Transverse colon (tissue), 4 donors: Measurements from ENCODE around the gene STAM. TPM values are rescaled to one million over a fixed set of nuclear protein-coding genes. Genes with fewer than 3 reads are reported as not detected.

Experiments
- DNase-seq: peaks from one replicate; pipeline ENCODE4 v3.0.0-alpha.2; 2019
- H3K27ac ChIP-seq, 4 donors: fragments of 200-600 bp; sonication (generic); 2 replicates each; pipeline ENCODE4 v1.5.1; 2016 to 2018; ENCODE audit warnings: inconsistent platforms in 4 of 4
- H3K27me3 ChIP-seq: fragments of 200-600 bp; sonication (generic); 2 replicates; pipeline ENCODE4 v1.5.1; 2017; ENCODE audit warnings: inconsistent platforms
- H3K36me3 ChIP-seq, 4 donors: fragments of 200-600 bp; sonication (generic); 2 replicates each; pipeline ENCODE4 v1.5.1; 2017 to 2019; ENCODE audit warnings: inconsistent platforms in 4 of 4
- H3K4me1 ChIP-seq, 4 donors: fragments of 200-600 bp; sonication (generic); 2 replicates each; pipeline ENCODE4 v1.5.1; 2017 to 2020; ENCODE audit warnings: inconsistent platforms in 4 of 4
- H3K4me3 ChIP-seq, 4 donors: fragments of 200-600 bp; sonication (generic); 1 replicate in 1 of 4; 2 replicates in 3 of 4; pipeline versions ENCODE4 v1.5.1 to v1.6.1; 2017 to 2019; ENCODE audit warnings: inconsistent platforms in 4 of 4
- H3K9me3 ChIP-seq, 2 donors: fragments of 200-600 bp; sonication (generic); 2 replicates each; pipeline ENCODE4 v1.5.1; 2017 to 2019; ENCODE audit warnings: inconsistent platforms in 2 of 2
- CTCF ChIP-seq, 5 experiments: fragments of 200-600 bp in 3 of 5; fragments of 450-650 bp in 2 of 5; sonication (generic) in 3 of 5; IDR thresholded peaks; 1 replicate in 2 of 5; 2 replicates in 3 of 5; pipeline ENCODE4 v1.5.1; 2016 to 2017; ENCODE audit warnings: antibody characterized with exemption in 5 of 5, inconsistent platforms in 3 of 5, mild to moderate bottlenecking in 2 of 5, moderate library complexity in 1 of 5
- EP300 ChIP-seq: sonication (generic); formaldehyde crosslinking; IDR thresholded peaks from one replicate; pipeline ENCODE4 v1.6.1; 2017; ENCODE audit warnings: antibody characterized with exemption, low read depth
- POLR2A ChIP-seq: fragments of 450-650 bp; IDR thresholded peaks from one replicate; pipeline ENCODE4 v1.6.1; 2016; ENCODE audit warnings: antibody characterized with exemption, mild to moderate bottlenecking, moderate library complexity
- POLR2AphosphoS5 ChIP-seq, 3 donors: sonication (generic); formaldehyde crosslinking; IDR thresholded peaks; one replicate each; pipeline ENCODE4 v1.6.1; 2016; ENCODE audit warnings: antibody characterized with exemption in 3 of 3
- WGBS, 2 donors: methylation state at CpG; one replicate each; pipeline ENCODE4 v1.1.5; 2018; ENCODE audit warnings: low coverage in 1 of 2; 5-methylcytosine and 5-hydroxymethylcytosine counted together
- in situ Hi-C, 4 donors: fragments of 200-750 bp; cut with MboI; loops; one replicate each; pipeline versions ENCODE4 v1.15.0 to v1.15.1; 2017; ENCODE audit warnings: low sequenced_read_pairs in 3 of 4, low pct_ligation_motif_present in 1 of 4, low pct_unique_long_range_greater_than_20kb in 1 of 4
- intact Hi-C: fragments of 100-400 bp; cut with DNase I; formaldehyde crosslinking; loops from one replicate; pipeline ENCODE4 v1.15.1; 2023; ENCODE audit warnings: low total_unique reads
- total RNA-seq, 4 donors: library from RNA; depleted of rRNA; stranded (reverse); fragments of >200 nt; gene quantifications; one replicate each; pipeline ENCODE4 v1.1.0, GENCODE V29; 2016

Gene STAM
- total RNA-seq, 4 donors from 2014 or later = 1.9 to 18.4 (median 9.3) TPM

- intact Hi-C loops = no loop called here
- DNase-seq = peak; percentile 68
- no peaks in the 10 kb centered on the region for H3K36me3 ChIP-seq
- H3K4me3 ChIP-seq = peak overlapping the region; percentile 80 to 94 (median 82)
- no peaks in the 10 kb centered on the region for H3K9me3 ChIP-seq
- TF ChIP-seq CTCF (IDR thresholded peaks at IDR 0.05) (no peak), EP300 (no peak), POLR2AphosphoS5 (IDR thresholded peaks at IDR 0.05) (no peak), POLR2A (no peak)
- peaks cover 0 to 8% (median 6%) of the 10 kb centered on the region in 4 donors for H3K4me1 ChIP-seq
- in situ Hi-C loops = loop anchor here in 3 of 4 donors (25.0 kb wide), 4 partner anchors 246 to 621 kb away; no protein-coding TSS in a partner anchor
- peak overlapping the region; percentile 84 to 93 (median 91) for H3K27ac ChIP-seq
- WGBS, 2 donors = 4 to 20% methylated on average over 1 to 24 of the region's 48 CpGs
- H3K27me3 ChIP-seq = peaks cover 22% of the 10 kb centered on the region
Observed at GRCh38 chr10:17616403-17617030, 27.4 kb upstream of the STAM start.

GRCh38 chr10:17617031-17617911 is 26.7 kb upstream of the STAM start, which contains the start of gene HACD1:
Gene HACD1 (minus strand): TSS chr10:17617374. CDS start chr10:17617339, 35 bp downstream.
- Histone ChIP-seq H3K9me3 (no peaks in the 10 kb centered on the region), H3K27ac (peak within 1 kb of the TSS; percentile 84 to 93 (median 91)), H3K36me3 (no peaks in the 10 kb centered on the region), H3K27me3 (peaks cover 22% of the 10 kb centered on the region), H3K4me3 (peak within 1 kb of the TSS; percentile 80 to 94 (median 82)), H3K4me1 (peaks cover 0 to 8% (median 6%) of the 10 kb centered on the region in 4 donors)
- intact Hi-C loops = no loop called here
- 0% methylated on average over 61 of the region's 92 CpGs; no CpG with 5 or more reads in 1 of the 2 donors for WGBS, 2 donors
- in situ Hi-C loops = loop anchor here in 3 of 4 donors (25.0 kb wide), 4 partner anchors 245 to 620 kb away; no protein-coding TSS in a partner anchor
- TF ChIP-seq POLR2AphosphoS5 (IDR thresholded peaks at IDR 0.05) (peak in 2 of 3 donors; percentile 51 to 65), CTCF (IDR thresholded peaks at IDR 0.05) (peak in 2 of 5 experiments; percentile 12 to 13), EP300 (no peak), POLR2A (peak; percentile 35)
- DNase-seq = peak; percentile 73

GRCh38 chr10:17622061-17622460 is 21.9 kb upstream of the STAM start:
- 71 to 76% methylated on average over 8 of the region's 8 CpGs for WGBS, 2 donors
- Histone ChIP-seq H3K27me3 (peaks cover 22% of the 10 kb centered on the region), H3K27ac (no peak overlapping the region), H3K36me3 (no peaks in the 10 kb centered on the region), H3K4me1 (peaks cover 0 to 8% (median 6%) of the 10 kb centered on the region in 4 donors), H3K4me3 (no peak overlapping the region), H3K9me3 (no peaks in the 10 kb centered on the region)
- DNase-seq = no peak
- intact Hi-C loops = no loop called here
- TF ChIP-seq POLR2A (no peak), CTCF (IDR thresholded peaks at IDR 0.05) (no peak), POLR2AphosphoS5 (IDR thresholded peaks at IDR 0.05) (no peak), EP300 (no peak)
- in situ Hi-C loops = loop anchor here in 3 of 4 donors (25.0 kb wide), 4 partner anchors 240 to 615 kb away; no protein-coding TSS in a partner anchor

GRCh38 chr10:17624996-17625395 is 19.0 kb upstream of the STAM start:
- in situ Hi-C loops = loop anchor here (25.0 kb wide), 5 partner anchors 237 to 813 kb away; partner anchors contain the start of gene RSU1 (in 1 of the 4)
- Histone ChIP-seq H3K4me1 (no peaks in the 10 kb centered on the region), H3K27ac (no peak overlapping the region), H3K9me3 (no peaks in the 10 kb centered on the region), H3K4me3 (no peak overlapping the region), H3K27me3 (peaks cover 5% of the 10 kb centered on the region), H3K36me3 (no peaks in the 10 kb centered on the region)
- TF ChIP-seq POLR2AphosphoS5 (IDR thresholded peaks at IDR 0.05) = no peak
- TF ChIP-seq EP300 = no peak
- no peak for TF ChIP-seq CTCF (IDR thresholded peaks at IDR 0.05)
- TF ChIP-seq POLR2A = no peak
- intact Hi-C loops = no loop called here
- 29 to 56% methylated on average over 2 to 3 of the region's 3 CpGs for WGBS, 2 donors
- no peak for DNase-seq
